ENCODE measurements around the gene KIAA2012.

GRCh38 chr2:202172439-202173211, 99.6 kb downstream of the KIAA2012 start:
- TF ChIP-seq CTCF (IDR thresholded peaks at IDR 0.05; ENCODE audit: low read depth, low read length) (no peak), EZH2phosphoT487 (IDR thresholded peaks at IDR 0.05; ENCODE audit: low read depth) (no peak)

Data from OCI-LY3 (cell line).